PFSK-1 (cell line): ENCODE measurements around the gene ADGRG7.

Experiments
- POLR2AphosphoS5 ChIP-seq: IDR thresholded peaks from 2 replicates; pipeline ENCODE4 v1.6.1; 2012; ENCODE audit warnings: low read depth, mild to moderate bottlenecking, control low read depth, low read length, moderate library complexity
- REST ChIP-seq, 2 experiments: IDR thresholded peaks; 2 replicates each; pipeline versions ENCODE4 v1.6.1 to v1.8.0; 2011 to 2012; ENCODE audit warnings: low read depth in 2 of 2, low read length in 2 of 2, control low read depth in 1 of 2, inconsistent platforms in 1 of 2, mild to moderate bottlenecking in 1 of 2, moderate library complexity in 1 of 2; ENCODE audit not compliant: insufficient read depth in 1 of 2
- SIN3A ChIP-seq: IDR thresholded peaks from 2 replicates; pipeline ENCODE4 v1.6.1; 2012; ENCODE audit warnings: mild to moderate bottlenecking, low read length, moderate library complexity, borderline replicate concordance; ENCODE audit not compliant: insufficient read depth
- TAF1 ChIP-seq: IDR thresholded peaks from 2 replicates; pipeline ENCODE4 v1.6.1; 2012; ENCODE audit warnings: low read length, control low read depth, borderline replicate concordance; ENCODE audit not compliant: insufficient read depth

DNA sequence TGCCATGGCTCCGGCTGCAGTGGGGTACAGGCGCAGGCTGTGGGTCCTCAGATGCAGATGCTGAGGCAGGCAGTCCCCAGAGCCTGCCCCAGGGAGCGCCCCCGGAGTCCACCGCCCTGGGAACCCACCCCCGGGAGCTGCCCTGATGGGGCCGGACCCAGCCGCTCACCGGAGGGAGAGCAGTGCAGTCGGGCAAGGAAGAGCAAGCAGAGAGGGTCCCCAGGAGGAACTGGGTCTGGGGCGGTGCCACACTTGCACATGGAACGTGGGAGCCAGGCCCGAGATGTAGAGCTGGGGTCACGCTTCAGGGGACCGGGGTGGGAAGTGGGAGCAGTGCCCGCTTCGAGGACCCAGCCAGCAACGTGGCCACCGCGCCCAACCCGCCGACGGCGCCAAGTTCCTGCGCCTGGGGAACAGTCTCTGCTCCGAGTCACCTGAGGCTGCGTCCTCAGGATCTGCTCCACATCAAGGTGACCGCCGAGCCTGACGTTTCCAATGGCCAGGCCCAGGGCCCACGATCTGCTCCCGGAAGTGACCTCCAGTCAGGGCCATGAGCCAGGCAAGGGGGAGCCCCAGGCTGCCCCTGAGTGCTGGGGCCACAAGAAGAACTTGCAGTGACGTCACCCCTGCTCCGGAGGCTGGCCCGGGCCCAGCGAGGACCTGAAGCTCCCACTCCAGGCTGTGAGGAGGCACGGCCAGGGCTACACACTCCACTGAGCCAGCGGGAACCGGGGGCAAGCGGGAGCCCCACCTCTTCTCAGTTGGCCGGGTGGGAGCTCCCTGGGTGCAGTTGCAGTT is 72.9 kb downstream of the ADGRG7 start:
- TF ChIP-seq POLR2AphosphoS5 (no peak), TAF1 (no peak), REST (IDR thresholded peaks at IDR 0.05; ENCODE audit: insufficient read depth in 1 of 2, low read depth in 2 of 2, low read length in 2 of 2) (no peak), SIN3A (no peak)
